ENCODE results near the gene MED9. TPM values are rescaled to one million over a fixed set of nuclear protein-coding genes. Genes with fewer than 3 reads are reported as not detected.
A peak's percentile ranks its signal among the peaks of the same experiment; 100 is the strongest.

Gene MED9
- total RNA-seq, 2 experiments from 2014 or later: 15.1 to 17.5 TPM

GRCh38 chr17:17495536-17496188 is 18.9 kb downstream of the MED9 start:
- Mint-ChIP-seq H3K27ac (no peak overlapping the region), H3K4me1 (peaks cover 4% of the 10 kb centered on the region), H3K4me3 (peak overlapping the region; percentile 48), H3K36me3 (peaks cover 7% of the 10 kb centered on the region), H3K27me3 (peaks cover 15% of the 10 kb centered on the region), H3K9me3 (ENCODE audit: low read depth) (no peaks in the 10 kb centered on the region)
- peak; percentile 63 for DNase-seq
- ATAC-seq: peak; percentile 8
- CTCF ChIA-PET: interaction anchor here (0.6 to 3.8 kb wide), 34 partner anchors 9 to 645 kb away, joined by 3 to 78 read pairs (median 6); partner anchors contain the start of gene PEMT

DNA sequence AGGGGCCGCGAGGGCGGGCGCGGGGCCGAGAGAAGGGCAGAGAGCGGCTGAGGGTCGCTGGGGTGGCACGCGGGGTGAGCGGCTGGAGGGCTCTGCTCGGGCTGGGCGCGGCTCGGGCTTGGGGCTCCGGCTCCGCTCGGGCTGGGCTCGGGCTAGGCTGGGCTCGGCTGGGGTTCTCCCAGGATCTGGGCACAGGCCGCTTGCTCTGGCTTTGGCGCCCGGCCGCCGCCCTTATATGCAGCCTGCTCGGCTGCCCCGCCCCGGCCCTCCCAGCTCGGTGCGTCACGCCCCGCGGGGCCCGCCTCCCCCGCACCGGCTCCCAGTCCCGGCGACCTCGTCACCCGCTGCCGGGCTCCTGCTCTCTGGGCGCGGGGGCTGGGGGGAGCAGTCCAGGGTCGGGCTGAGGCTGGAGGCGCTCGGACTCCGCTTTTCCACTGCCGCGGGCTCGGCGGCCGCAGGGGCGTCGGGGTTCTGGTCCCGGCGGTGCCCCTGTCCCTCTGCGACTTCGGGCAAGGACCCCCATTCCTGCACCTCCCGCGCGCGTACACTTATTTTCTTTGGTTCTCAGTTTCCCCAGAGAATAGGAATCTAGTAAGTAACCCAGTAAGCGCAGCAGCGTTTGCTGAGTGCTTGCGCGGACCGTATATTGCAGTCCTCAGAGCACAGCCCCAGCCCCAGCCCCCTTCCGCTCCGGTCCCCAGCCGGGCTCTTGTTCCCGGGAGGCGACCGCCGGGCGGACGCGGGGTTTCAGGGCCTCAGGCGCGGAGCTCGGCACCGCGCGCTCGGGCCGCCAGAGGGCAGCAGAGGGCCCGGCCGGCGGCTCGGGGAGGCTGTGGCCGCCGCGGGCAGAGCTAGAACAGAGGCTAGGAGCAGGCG is 19.6 kb downstream of the MED9 start, which contains the start of gene RASD1:
TSS of gene RASD1 (minus strand) at position 207 of the 876 bp plus-strand sequence. CDS start 214 bp downstream, outside the sequence.
- peak within 1 kb of the TSS; percentile 52 for H3K4me3 Mint-ChIP-seq
- ATAC-seq (peak; percentile 86), DNase-seq (peak; percentile 85)
- H3K27ac Mint-ChIP-seq: no peak within 1 kb of the TSS
- peaks cover 15% of the 10 kb centered on the region for H3K27me3 Mint-ChIP-seq
- peaks cover 4% of the 10 kb centered on the region for H3K4me1 Mint-ChIP-seq
- H3K36me3 Mint-ChIP-seq: peaks cover 7% of the 10 kb centered on the region
- no peaks in the 10 kb centered on the region for H3K9me3 Mint-ChIP-seq (ENCODE audit: low read depth)
- CTCF ChIA-PET: interaction anchor here (0.6 to 3.8 kb wide), 59 partner anchors 9 to 645 kb away, joined by 3 to 78 read pairs (median 4); partner anchors contain the start of gene PEMT

GRCh38 chr17:17497065-17497844 is 20.5 kb downstream of the MED9 start:
- Mint-ChIP-seq H3K4me1 (peaks cover 4% of the 10 kb centered on the region), H3K9me3 (ENCODE audit: low read depth) (no peaks in the 10 kb centered on the region), H3K27ac (no peak overlapping the region), H3K36me3 (peaks cover 3% of the 10 kb centered on the region), H3K27me3 (peaks cover 15% of the 10 kb centered on the region), H3K4me3 (no peak overlapping the region)
- DNase-seq: no peak
- CTCF ChIA-PET: interaction anchor here (0.6 to 3.8 kb wide), 51 partner anchors 8 to 536 kb away, joined by 3 to 78 read pairs (median 4); partner anchors contain the start of gene PEMT
- ATAC-seq: no peak

DNA sequence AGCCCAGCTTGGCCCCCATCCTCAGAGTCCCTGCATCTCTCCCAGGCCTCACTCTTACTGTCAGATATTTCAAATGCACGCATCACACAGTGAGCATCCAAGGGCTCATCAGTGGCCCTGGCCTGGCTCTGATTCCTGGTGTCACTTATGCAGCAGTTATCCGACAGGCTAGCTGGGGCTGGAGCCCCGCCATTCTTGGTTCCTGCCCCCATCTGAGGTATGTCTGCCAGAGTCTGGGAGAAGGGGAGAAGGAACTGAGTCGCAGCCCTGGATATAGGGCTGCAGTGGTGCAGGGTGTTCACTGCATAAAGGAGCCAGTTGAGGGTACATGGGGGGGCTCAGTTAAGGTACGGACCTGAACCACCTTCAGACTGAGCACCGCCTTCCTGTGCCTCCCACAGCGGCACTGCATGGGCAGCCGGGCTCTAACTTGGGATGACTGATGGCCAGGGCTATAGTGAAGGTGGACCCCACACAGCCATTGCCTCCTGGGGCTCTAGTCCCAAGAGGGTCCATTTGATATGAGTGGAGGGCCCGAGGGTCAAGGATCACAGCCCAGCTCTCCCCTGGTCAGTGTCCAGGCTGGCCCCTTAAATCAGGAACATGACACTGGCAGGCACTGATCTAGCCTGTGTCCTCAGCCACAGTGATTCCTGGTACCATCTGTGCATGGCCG is 21.2 kb downstream of the MED9 start:
- CTCF ChIA-PET: interaction anchor here (1.0 to 3.8 kb wide), 15 partner anchors 9 to 535 kb away, joined by 3 to 78 read pairs (median 8); partner anchors contain the start of gene PEMT
- Mint-ChIP-seq H3K4me1 (peaks cover 4% of the 10 kb centered on the region), H3K27ac (no peak overlapping the region), H3K27me3 (peaks cover 15% of the 10 kb centered on the region), H3K4me3 (no peak overlapping the region), H3K9me3 (ENCODE audit: low read depth) (no peaks in the 10 kb centered on the region), H3K36me3 (no peaks in the 10 kb centered on the region)
- ATAC-seq: no peak
- no peak for DNase-seq

GRCh38 chr17:17498606-17499301 is 22.0 kb downstream of the MED9 start:
- ATAC-seq (no peak), DNase-seq (no peak)
- Mint-ChIP-seq H3K4me1 (peaks cover 4% of the 10 kb centered on the region), H3K4me3 (no peak overlapping the region), H3K27me3 (peaks cover 15% of the 10 kb centered on the region), H3K36me3 (no peaks in the 10 kb centered on the region), H3K9me3 (ENCODE audit: low read depth) (no peaks in the 10 kb centered on the region), H3K27ac (no peak overlapping the region)
- CTCF ChIA-PET: interaction anchor here (1.3 to 3.8 kb wide), 3 partner anchors 70 to 142 kb away, joined by 4 to 78 read pairs (median 5); no protein-coding TSS in a partner anchor

GRCh38 chr17:17499402-17500145 is 22.8 kb downstream of the MED9 start:
- no peaks in the 10 kb centered on the region for H3K9me3 Mint-ChIP-seq (ENCODE audit: low read depth)
- H3K4me3 Mint-ChIP-seq: no peak overlapping the region
- ATAC-seq (no peak), DNase-seq (no peak)
- H3K4me1 Mint-ChIP-seq: peaks cover 4% of the 10 kb centered on the region
- peaks cover 13% of the 10 kb centered on the region for H3K27me3 Mint-ChIP-seq
- H3K36me3 Mint-ChIP-seq: no peaks in the 10 kb centered on the region
- CTCF ChIA-PET: interaction anchor here (1.0 to 1.6 kb wide), 3 partner anchors 69 to 142 kb away, joined by 4 to 5 read pairs (median 5); no protein-coding TSS in a partner anchor
- no peak overlapping the region for H3K27ac Mint-ChIP-seq

- Mint-ChIP-seq H3K36me3 (no peaks in the 10 kb centered on the region), H3K4me1 (no peaks in the 10 kb centered on the region), H3K4me3 (no peak overlapping the region), H3K27me3 (no peaks in the 10 kb centered on the region), H3K27ac (no peak overlapping the region), H3K9me3 (ENCODE audit: low read depth) (no peaks in the 10 kb centered on the region)
- DNase-seq (no peak), ATAC-seq (no peak)
- CTCF ChIA-PET: no interaction called here
These were observed 24.3 kb downstream of the MED9 start for GRCh38 chr17:17500999-17501605.

- Mint-ChIP-seq H3K27ac (no peak overlapping the region), H3K9me3 (ENCODE audit: low read depth) (no peaks in the 10 kb centered on the region), H3K36me3 (no peaks in the 10 kb centered on the region), H3K27me3 (no peaks in the 10 kb centered on the region), H3K4me1 (no peaks in the 10 kb centered on the region), H3K4me3 (no peak overlapping the region)
- no peak for DNase-seq
- ATAC-seq: no peak
- CTCF ChIA-PET: no interaction called here
These were observed 26.2 kb downstream of the MED9 start for GRCh38 chr17:17502741-17503565.

- Mint-ChIP-seq H3K36me3 (no peaks in the 10 kb centered on the region), H3K9me3 (ENCODE audit: low read depth) (no peaks in the 10 kb centered on the region), H3K4me3 (no peak overlapping the region), H3K4me1 (no peaks in the 10 kb centered on the region), H3K27me3 (no peaks in the 10 kb centered on the region), H3K27ac (no peak overlapping the region)
- CTCF ChIA-PET: no interaction called here
- ATAC-seq (no peak), DNase-seq (no peak)
These were observed 26.8 kb downstream of the MED9 start for GRCh38 chr17:17503566-17504130.

GRCh38 chr17:17504341-17505140 is 27.7 kb downstream of the MED9 start:
- no peak for DNase-seq
- no peaks in the 10 kb centered on the region for H3K4me1 Mint-ChIP-seq
- H3K27ac Mint-ChIP-seq: no peak overlapping the region
- H3K36me3 Mint-ChIP-seq: no peaks in the 10 kb centered on the region
- H3K4me3 Mint-ChIP-seq: no peak overlapping the region
- no peak for ATAC-seq
- no peaks in the 10 kb centered on the region for H3K9me3 Mint-ChIP-seq (ENCODE audit: low read depth)
- CTCF ChIA-PET: interaction anchor here (2.0 kb wide), 1 partner anchor 8 kb away, joined by 11 read pairs; the partner anchor contains the start of gene RASD1
- no peaks in the 10 kb centered on the region for H3K27me3 Mint-ChIP-seq

Measured in activated CD8-positive, alpha-beta memory T cell treated with anti-CD3 and anti-CD28 coated beads, Interleukin-2, amount 10 ng/mL, durations not matched to agents 7 days and 5 days (primary cell).